ENCODE results near the gene FASTKD2. TPM values are rescaled to one million over a fixed set of nuclear protein-coding genes. Genes with fewer than 3 reads are reported as not detected.
A peak's percentile ranks its signal among the peaks of the same experiment; 100 is the strongest.

FASTKD2 gene
- 10 to 100 TPM; 15.9 to 21.6 (median 17.0) TPM for total RNA-seq
- 35.7 TPM for total RNA-seq (2013)

GRCh38 chr2:206765242-206766056 is at the start of gene FASTKD2, which contains the start of gene MDH1B:
Gene FASTKD2, plus strand, starts transcription at chr2:206765606. Its CDS starts 1,088 bp downstream, at chr2:206766694.
Gene MDH1B, minus strand, starts transcription at chr2:206765328. Its CDS starts 57 bp downstream, at chr2:206765271.
- intact Hi-C loops (cut with micrococcal nuclease), result loop anchor here (1.0 to 5.0 kb wide), 4 partner anchors 15 to 862 kb away; partner anchors contain the start of genes CREB1, KLF7 and METTL21A
- Mint-ChIP-seq H3K9me3 (no peaks in the 10 kb centered on the region), H3K4me3 (peak within 1 kb of the TSS; percentile 91), H3K4me1 (peaks cover 19 to 22% of the 10 kb centered on the region in 2 donors), H3K27me3 (ENCODE audit: low read depth in 2 of 2) (peaks cover 0 to 2% of the 10 kb centered on the region in 2 donors), H3K27ac (peak within 1 kb of the TSS in 1 of 2 donors; percentile 92), H3K36me3 (no peaks in the 10 kb centered on the region)
- Histone ChIP-seq H3K27me3 (ENCODE audit: control insufficient read depth, insufficient read depth, low read length) (peaks cover 2% of the 10 kb centered on the region), H3K9me3 (ENCODE audit: control insufficient read depth, insufficient read depth, low read length) (no peaks in the 10 kb centered on the region), H3K27ac (ENCODE audit: low read length) (peak within 1 kb of the TSS; percentile 86), H3K36me3 (ENCODE audit: control insufficient read depth, insufficient read depth, low read length) (peaks cover 16% of the 10 kb centered on the region), H3K4me1 (ENCODE audit: control insufficient read depth, insufficient read depth, low read length) (peaks cover 11% of the 10 kb centered on the region), H3K4me3 (ENCODE audit: low read length) (peak within 1 kb of the TSS; percentile 54)
- ATAC-seq, result peak; percentile 86 to 94 (median 87)
- TF ChIP-seq CTCF (IDR thresholded peaks at IDR 0.05), result no peak
- peak; percentile 81 to 93 for DNase-seq
- under 1% methylated on average over 46 of the region's 46 CpGs for WGBS (ENCODE audit: insufficient coverage)

GRCh38 chr2:206716623-206717022 is 48.8 kb upstream of the FASTKD2 start:
- Histone ChIP-seq H3K27ac (ENCODE audit: low read length) (no peak overlapping the region), H3K27me3 (ENCODE audit: control insufficient read depth, insufficient read depth, low read length) (no peaks in the 10 kb centered on the region), H3K36me3 (ENCODE audit: control insufficient read depth, insufficient read depth, low read length) (no peaks in the 10 kb centered on the region), H3K4me3 (ENCODE audit: low read length) (no peak overlapping the region), H3K4me1 (ENCODE audit: control insufficient read depth, insufficient read depth, low read length) (no peaks in the 10 kb centered on the region), H3K9me3 (ENCODE audit: control insufficient read depth, insufficient read depth, low read length) (no peaks in the 10 kb centered on the region)
- H3K27ac Mint-ChIP-seq, result no peak overlapping the region
- 79% methylated on average over 3 of the region's 3 CpGs for WGBS (ENCODE audit: insufficient coverage)
- no peaks in the 10 kb centered on the region for H3K9me3 Mint-ChIP-seq
- no peak for DNase-seq
- H3K36me3 Mint-ChIP-seq, result no peaks in the 10 kb centered on the region
- no peaks in the 10 kb centered on the region for H3K4me1 Mint-ChIP-seq
- peaks cover 14 to 16% of the 10 kb centered on the region in 2 donors for H3K27me3 Mint-ChIP-seq (ENCODE audit: low read depth in 2 of 2)
- TF ChIP-seq CTCF (IDR thresholded peaks at IDR 0.05), result no peak
- ATAC-seq, result no peak
- H3K4me3 Mint-ChIP-seq, result no peak overlapping the region
- intact Hi-C loops (cut with micrococcal nuclease), result no loop called here

GRCh38 chr2:206718296-206718695 is 47.1 kb upstream of the FASTKD2 start, which contains the start of gene DYTN:
Gene DYTN, minus strand, starts transcription at chr2:206718396. Its CDS starts 117 bp downstream, at chr2:206718279.
- H3K36me3 Mint-ChIP-seq, result no peaks in the 10 kb centered on the region

More at GRCh38 chr2:206718296-206718695, 47.1 kb upstream of the FASTKD2 start, which contains the start of gene DYTN:
- H3K4me3 ChIP-seq (ENCODE audit: low read length), result no peak within 1 kb of the TSS
- intact Hi-C loops (cut with micrococcal nuclease), result no loop called here
- H3K27me3 Mint-ChIP-seq (ENCODE audit: low read depth in 2 of 2), result peaks cover 20 to 25% of the 10 kb centered on the region in 2 donors
- no peak within 1 kb of the TSS for H3K4me3 Mint-ChIP-seq
- H3K9me3 ChIP-seq (ENCODE audit: control insufficient read depth, insufficient read depth, low read length), result no peaks in the 10 kb centered on the region
- no peaks in the 10 kb centered on the region for H3K27me3 ChIP-seq (ENCODE audit: control insufficient read depth, insufficient read depth, low read length)
- H3K4me1 ChIP-seq (ENCODE audit: control insufficient read depth, insufficient read depth, low read length), result no peaks in the 10 kb centered on the region
- H3K4me1 Mint-ChIP-seq, result no peaks in the 10 kb centered on the region
- DNase-seq (no peak), ATAC-seq (no peak)
- H3K36me3 ChIP-seq (ENCODE audit: control insufficient read depth, insufficient read depth, low read length), result no peaks in the 10 kb centered on the region
- no peak within 1 kb of the TSS for H3K27ac Mint-ChIP-seq
- peaks cover 0 to 2% of the 10 kb centered on the region in 2 donors for H3K9me3 Mint-ChIP-seq
- TF ChIP-seq CTCF (IDR thresholded peaks at IDR 0.05), result no peak
- 90% methylated on average over 1 of the region's 1 CpG for WGBS (ENCODE audit: insufficient coverage)
- H3K27ac ChIP-seq (ENCODE audit: low read length), result no peak within 1 kb of the TSS

All from natural killer cell (primary cell).